Measurements from ENCODE around the gene ZNF827.

The ZNF827 gene

DNA sequence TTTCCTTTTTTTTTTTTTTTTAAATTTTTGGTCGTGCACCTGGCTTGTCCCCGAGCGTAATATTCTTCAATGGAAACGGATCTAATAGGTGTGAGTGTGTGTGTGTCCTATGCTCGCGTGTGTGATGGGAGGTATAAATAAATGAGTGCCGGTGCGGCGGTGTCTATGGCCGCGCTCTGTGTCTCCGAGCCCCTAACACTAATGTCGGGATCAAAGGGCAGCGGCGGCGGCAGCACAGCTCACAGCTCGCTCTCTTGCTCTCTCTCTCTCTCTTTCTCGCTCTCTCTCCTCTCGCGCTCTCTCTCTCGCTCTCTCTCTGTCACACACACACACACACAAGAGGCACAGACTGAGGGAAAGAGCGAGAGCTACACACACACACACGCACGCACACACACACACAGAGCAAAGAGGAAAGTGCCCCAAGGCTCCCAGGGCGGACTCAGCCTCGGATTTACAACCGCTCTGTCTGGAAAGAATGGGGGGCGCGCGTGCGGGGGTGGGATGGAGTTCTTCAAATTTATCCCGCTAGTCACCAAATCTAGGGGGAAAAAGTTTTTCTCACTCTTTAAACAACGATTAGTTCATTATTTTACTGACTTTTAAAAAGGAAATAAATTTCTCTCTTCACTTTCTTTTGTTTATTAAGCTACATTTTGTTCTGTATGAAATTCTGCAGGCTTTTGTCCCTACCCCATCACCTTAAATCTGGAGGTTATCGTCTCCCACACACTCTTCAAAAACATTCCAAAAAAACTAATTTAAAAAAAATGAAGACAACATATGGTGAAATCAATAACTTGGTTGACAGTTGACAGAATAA, at the start of gene ZNF827:
Gene ZNF827 (minus strand): TSS at position 206 of the 823 bp plus-strand sequence. CDS start 416 bp downstream, outside the sequence.
- DNase-seq (ENCODE audit: low read depth in 1 of 2, low spot score in 1 of 2), result peak; percentile 35 to 43

GRCh38 chr4:145984563-145984962, 45.9 kb upstream of the ZNF827 start:
- DNase-seq (ENCODE audit: low read depth in 1 of 2, low spot score in 1 of 2), result no peak

- no peak for DNase-seq (ENCODE audit: low read depth in 1 of 2, low spot score in 1 of 2)
These were observed 44.2 kb upstream of the ZNF827 start for GRCh38 chr4:145982791-145983190.

GRCh38 chr4:145979160-145979559, 40.5 kb upstream of the ZNF827 start:
- no peak for DNase-seq (ENCODE audit: low read depth in 1 of 2, low spot score in 1 of 2)

DNA sequence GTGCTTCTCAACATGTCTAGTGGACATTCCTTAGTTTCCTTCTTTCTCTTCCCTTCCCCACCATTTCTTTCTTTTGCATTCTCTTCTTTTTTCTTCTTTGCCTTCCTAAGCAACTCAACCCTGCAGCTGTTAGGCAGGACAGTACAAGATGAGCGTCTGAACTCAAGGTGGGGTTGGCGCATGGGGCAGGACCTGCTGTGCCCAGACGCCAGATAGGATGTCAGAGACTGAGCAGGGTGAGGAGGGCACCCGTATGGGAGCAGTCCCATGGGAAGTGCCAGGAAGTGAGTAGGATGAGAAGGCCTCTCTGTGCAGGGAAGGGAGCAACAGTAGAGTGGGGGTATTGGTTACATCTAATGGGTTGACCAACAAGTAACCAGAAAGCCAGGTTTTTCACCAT, 38.1 kb upstream of the ZNF827 start:
- no peak for DNase-seq (ENCODE audit: low read depth in 1 of 2, low spot score in 1 of 2)

GRCh38 chr4:145960012-145960411, 21.4 kb upstream of the ZNF827 start:
- no peak for DNase-seq (ENCODE audit: low read depth in 1 of 2, low spot score in 1 of 2)

DNA sequence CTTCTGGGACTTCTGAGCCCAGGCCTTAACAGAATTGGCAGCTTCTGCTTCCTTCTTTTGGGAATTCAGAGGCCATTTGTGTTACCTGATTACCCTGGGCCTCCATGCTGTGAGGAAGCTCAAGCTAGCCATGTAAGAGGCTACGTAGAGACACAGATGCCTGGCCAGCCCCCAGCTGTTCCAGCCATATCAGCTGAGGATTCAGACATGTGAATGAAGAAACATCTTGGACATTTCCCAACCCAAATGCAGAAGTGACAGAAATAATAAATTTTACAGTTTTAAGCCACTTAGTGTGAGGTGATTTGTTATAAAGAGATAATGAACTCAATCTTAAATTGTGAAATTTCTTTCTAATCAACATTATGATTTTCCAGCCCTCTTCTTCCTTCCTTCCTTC, 18.7 kb upstream of the ZNF827 start:
- DNase-seq (ENCODE audit: low read depth in 1 of 2, low spot score in 1 of 2), result no peak

GRCh38 chr4:145956288-145956890, 17.8 kb upstream of the ZNF827 start:
- DNase-seq (ENCODE audit: low read depth in 1 of 2, low spot score in 1 of 2), result no peak

DNA sequence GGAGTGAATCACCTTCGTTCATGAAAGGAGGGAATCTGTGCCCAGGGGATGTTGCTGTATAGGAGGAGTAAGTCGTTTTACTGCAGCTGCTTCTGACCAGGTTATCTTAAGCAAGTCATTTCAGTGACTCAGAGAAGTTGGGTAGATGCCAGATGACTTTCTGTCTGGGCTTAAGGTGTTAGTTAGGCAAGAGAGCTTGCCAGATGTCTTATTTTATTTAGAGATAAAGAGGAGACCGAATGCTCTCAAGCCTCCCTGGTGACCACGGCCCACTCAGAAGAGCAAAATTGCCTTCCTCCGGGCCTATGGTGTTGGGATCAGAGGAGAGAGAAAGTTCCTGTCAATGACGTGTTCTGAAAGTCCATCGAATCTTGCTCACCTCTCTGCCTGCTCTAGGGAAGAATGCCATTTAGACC, 16.3 kb upstream of the ZNF827 start:
- DNase-seq (ENCODE audit: low read depth in 1 of 2, low spot score in 1 of 2), result no peak

DNA sequence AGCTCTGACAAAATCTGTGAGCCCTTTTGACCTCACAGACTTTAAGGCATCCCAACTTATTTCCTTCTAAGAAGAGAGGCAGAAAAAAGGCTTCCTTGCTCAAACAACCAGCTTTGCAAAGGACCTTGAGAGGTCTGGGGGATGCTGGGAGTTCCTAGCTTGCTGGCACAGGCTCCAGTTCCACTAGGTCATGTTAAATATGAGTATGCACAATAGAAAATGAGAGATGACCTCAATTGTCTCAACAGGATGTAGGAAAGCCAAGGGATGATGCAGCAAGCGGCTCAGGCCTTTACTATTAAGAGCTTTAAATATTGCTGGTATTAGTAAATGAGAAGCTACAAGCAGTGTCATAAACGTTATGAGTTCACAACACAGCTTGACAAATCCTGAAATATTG, 13.3 kb upstream of the ZNF827 start:
- DNase-seq (ENCODE audit: low read depth in 1 of 2, low spot score in 1 of 2), result no peak

DNA sequence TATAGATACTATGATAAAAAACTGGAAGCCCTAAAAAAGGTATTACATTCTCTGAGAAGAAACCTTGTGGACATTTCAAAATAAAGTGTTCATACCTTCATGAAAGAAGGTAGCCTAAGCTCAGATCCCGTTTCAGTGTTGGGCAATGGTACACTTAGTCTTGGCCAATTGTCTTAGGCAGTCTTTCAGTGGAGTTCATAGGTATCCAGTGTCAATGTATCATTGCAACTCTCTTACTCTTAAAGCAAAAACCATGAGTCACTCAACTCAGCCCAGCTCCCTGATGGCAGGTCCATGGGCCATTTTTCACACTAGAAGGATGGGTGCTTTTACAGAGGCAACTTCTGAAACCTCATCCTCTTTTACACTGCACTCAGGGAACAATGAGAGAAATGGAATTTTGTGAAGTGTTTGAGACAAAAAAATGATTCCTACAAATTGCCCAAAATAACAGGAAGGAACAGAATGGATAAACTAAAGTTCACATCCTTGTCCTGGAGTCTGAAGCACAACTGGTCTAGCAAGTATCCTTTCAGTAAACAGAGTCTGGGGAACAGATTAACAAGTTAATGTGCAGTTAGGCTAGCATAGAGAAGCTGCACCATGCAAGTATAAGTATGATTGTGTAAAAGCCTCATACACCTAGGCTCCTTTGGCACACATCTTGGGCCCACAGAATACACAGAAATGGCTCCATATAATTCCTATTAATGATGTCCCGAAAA, 7.0 kb upstream of the ZNF827 start:
- no peak for DNase-seq (ENCODE audit: low read depth in 1 of 2, low spot score in 1 of 2)

DNA sequence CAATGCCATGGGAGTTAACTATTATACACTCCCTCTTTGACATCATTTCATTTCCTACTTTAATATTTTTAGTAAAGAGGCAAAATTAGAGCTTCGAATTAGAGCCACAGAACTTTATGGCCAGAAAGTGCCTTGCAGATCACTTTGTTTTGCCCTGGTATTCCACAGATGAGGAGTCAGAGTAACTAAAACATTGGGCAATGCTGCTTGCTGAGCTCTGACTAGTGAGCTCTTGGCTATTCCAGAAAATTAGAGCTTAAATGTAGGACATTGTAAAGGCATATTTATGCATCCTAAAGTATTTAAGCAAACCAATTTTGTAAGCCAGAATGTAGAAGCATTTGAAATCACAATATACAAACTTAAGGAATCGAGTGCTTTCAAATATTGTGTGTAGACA, 6.3 kb upstream of the ZNF827 start:
- DNase-seq (ENCODE audit: low read depth in 1 of 2, low spot score in 1 of 2), result no peak

DNA sequence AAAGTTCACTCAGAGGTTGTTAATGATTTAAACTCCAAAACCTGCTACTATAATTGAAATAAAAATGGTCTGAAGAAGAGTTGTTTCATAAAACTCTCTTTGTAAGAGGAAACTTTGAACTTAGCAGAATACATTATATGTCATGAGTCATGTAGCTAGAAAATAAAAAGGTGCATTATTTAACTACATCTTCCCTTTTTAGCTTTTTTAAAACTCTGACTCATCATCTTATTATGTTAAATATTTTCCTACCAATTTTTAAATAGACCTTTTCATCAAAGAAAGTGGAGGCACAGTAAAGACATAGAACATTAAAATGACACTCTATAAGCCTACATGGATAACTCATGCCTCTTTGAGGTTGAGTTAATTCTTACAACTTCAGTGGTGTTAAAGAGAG, 1.2 kb upstream of the ZNF827 start:
- no peak for DNase-seq (ENCODE audit: low read depth in 1 of 2, low spot score in 1 of 2)

DNA sequence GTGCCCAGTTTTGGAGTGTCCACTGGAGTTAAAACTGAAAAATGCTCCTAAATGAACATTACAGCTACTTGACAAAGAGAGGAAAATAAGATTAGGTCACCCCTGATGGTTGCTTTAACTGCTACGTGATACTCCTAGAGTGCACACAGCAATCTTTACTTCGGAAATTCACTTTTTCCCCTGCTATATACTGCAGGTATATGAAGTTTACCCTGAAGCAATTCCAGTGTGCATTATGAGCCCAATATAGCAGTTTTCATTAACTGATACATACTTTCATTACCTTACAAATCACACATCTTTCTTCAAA, 773 bp upstream of the ZNF827 start:
- no peak for DNase-seq (ENCODE audit: low read depth in 1 of 2, low spot score in 1 of 2)

GRCh38 chr4:145937971-145938611, 532 bp downstream of the ZNF827 start:
- peak in 1 of 2 donors; percentile 13 for DNase-seq (ENCODE audit: low read depth in 1 of 2, low spot score in 1 of 2)

GRCh38 chr4:145936997-145937901, 1.4 kb downstream of the ZNF827 start:
- peak; percentile 17 to 21 for DNase-seq (ENCODE audit: low read depth in 1 of 2, low spot score in 1 of 2)

DNA sequence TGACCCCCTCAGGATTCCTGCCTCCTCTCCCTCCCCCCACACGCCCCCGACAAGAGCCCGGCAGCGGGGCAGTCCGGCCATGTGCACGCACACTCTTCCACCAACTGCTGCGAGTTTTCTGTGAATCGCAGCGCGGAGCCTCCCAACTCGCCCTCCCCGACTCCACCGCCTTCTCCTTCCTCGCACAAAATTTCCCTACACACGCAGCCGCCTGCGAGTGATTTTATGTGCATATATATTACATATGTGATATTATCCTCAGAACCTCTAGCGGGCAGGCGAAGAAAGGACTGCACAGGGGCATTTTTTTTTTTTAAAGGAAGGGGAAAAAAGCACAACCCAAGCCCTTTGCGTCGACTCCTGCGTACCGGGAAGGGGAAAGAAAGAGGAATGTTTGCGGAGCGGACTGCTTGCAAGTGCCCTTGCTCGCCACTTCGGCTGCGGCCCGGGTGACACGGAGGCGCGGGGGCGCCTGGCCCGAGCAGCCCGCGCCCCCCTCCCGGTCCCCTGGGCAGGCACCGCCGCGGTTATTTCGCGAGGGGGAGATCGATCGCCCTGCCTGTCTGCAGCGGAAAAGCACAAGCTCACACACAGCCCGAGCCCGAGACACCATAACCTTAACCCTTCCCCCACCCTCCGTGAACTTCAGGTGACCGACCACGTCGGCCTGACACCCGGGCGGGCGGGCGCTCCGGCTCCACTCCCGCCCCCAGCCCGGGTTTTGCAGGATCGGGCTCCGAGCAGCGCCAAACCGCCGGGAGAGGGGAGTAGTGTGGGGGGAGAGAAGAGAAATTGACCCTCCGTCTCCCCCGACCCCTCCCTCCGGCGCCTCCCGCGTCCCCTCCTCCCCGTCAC, 2.3 kb downstream of the ZNF827 start:
- DNase-seq (ENCODE audit: low read depth in 1 of 2, low spot score in 1 of 2), result peak; percentile 32 to 47

GRCh38 chr4:145935253-145936141, 3.1 kb downstream of the ZNF827 start:
- no peak for DNase-seq (ENCODE audit: low read depth in 1 of 2, low spot score in 1 of 2)

Measured in activated T-helper 1 cell treated with anti-CD3 and anti-CD28 coated beads, Interleukin-2, amount 50 U/mL, for 16 hours (primary cell).